Neural progenitor cell (in vitro differentiated cells): ENCODE measurements around the gene GTPBP2. TPM values are rescaled to one million over a fixed set of nuclear protein-coding genes. Genes with fewer than 3 reads are reported as not detected.

Experiments
- DNase-seq: peaks from one replicate; pipeline ENCODE4 v3.0.0-alpha.2; 2016; ENCODE audit warnings: low spot score
- H2AFZ ChIP-seq: fragments of 200-600 bp; sonication (generic); replicated peaks from 2 replicates; pipeline ENCODE4 v1.6.1; 2016; ENCODE audit warnings: antibody characterized with exemption
- H3F3A ChIP-seq: fragments of 200-600 bp; sonication (generic); 2 replicates; pipeline ENCODE4 v1.6.1; 2016; ENCODE audit warnings: antibody characterized with exemption, low read depth
- H3K27ac ChIP-seq: fragments of 200-600 bp; sonication (generic); 2 replicates; pipeline ENCODE4 v1.5.1; 2016; ENCODE audit warnings: mild to moderate bottlenecking
- H3K27me3 ChIP-seq: fragments of 200-600 bp; sonication (generic); 2 replicates; pipeline ENCODE4 v1.6.1; 2016; ENCODE audit warnings: mild to moderate bottlenecking, moderate library complexity
- H3K36me3 ChIP-seq: fragments of 200-600 bp; sonication (generic); 2 replicates; pipeline ENCODE4 v1.5.1; 2016
- H3K4me1 ChIP-seq: fragments of 200-600 bp; sonication (generic); 2 replicates; pipeline ENCODE4 v1.6.1; 2016; ENCODE audit warnings: mixed run types
- H3K4me2 ChIP-seq: fragments of 200-600 bp; sonication (generic); 2 replicates; pipeline ENCODE4 v1.6.1; 2016
- H3K4me3 ChIP-seq: fragments of 200-600 bp; sonication (generic); 2 replicates; pipeline ENCODE4 v1.5.1; 2016
- H3K79me2 ChIP-seq: fragments of 200-600 bp; sonication (generic); 2 replicates; pipeline ENCODE4 v1.6.1; 2016; ENCODE audit warnings: low read depth
- H3K9ac ChIP-seq: fragments of 200-600 bp; sonication (generic); 2 replicates; pipeline ENCODE4 v1.6.1; 2016
- H3K9me3 ChIP-seq: fragments of 200-600 bp; sonication (generic); 2 replicates; pipeline ENCODE4 v1.5.1; 2016; ENCODE audit warnings: low read depth
- H4K20me1 ChIP-seq: fragments of 200-600 bp; sonication (generic); 2 replicates; pipeline ENCODE4 v1.6.1; 2016; ENCODE audit warnings: low read depth
- H3K27ac Mint-ChIP-seq: 3 replicates; pipeline ENCODE4 v1.8.0; 2021; ENCODE audit warnings: mixed read lengths
- H3K27me3 Mint-ChIP-seq: 2 replicates; pipeline ENCODE4 v1.8.0; 2022; ENCODE audit warnings: low read depth, mild to moderate bottlenecking, inconsistent platforms, moderate library complexity, mixed read lengths; ENCODE audit not compliant: insufficient read depth
- H3K36me3 Mint-ChIP-seq: 3 replicates; pipeline ENCODE4 v1.8.0; 2021; ENCODE audit warnings: mixed read lengths
- H3K4me1 Mint-ChIP-seq: 3 replicates; pipeline ENCODE4 v1.8.0; 2021; ENCODE audit warnings: mixed read lengths
- H3K4me3 Mint-ChIP-seq: 3 replicates; pipeline ENCODE4 v1.8.0; 2021; ENCODE audit warnings: mild to moderate bottlenecking, moderate library complexity, mixed read lengths
- H3K9me3 Mint-ChIP-seq: 3 replicates; pipeline ENCODE4 v1.8.0; 2020; ENCODE audit warnings: mixed read lengths
- EZH2 ChIP-seq: fragments of 200-600 bp; sonication (generic); IDR thresholded peaks from 2 replicates; pipeline ENCODE4 v1.6.1; 2017; ENCODE audit warnings: antibody characterized with exemption, mild to moderate bottlenecking, moderate library complexity
- EZH2phosphoT487 ChIP-seq: fragments of 200-600 bp; sonication (generic); IDR thresholded peaks from 2 replicates; pipeline ENCODE4 v1.6.1; 2017; ENCODE audit warnings: antibody characterized with exemption
- total RNA-seq: library from RNA; depleted of rRNA; stranded (reverse); fragments of >200 nt; gene quantifications from 2 replicates; pipeline ENCODE4 v1.2.3, GENCODE V29; 2015; ENCODE audit warnings: low replicate concordance
- TF ChIP-seq, protein P1 (sequence below): fragments of 200-600 bp; sonication (generic); IDR thresholded peaks from 2 replicates; pipeline ENCODE4 v1.5.1; 2017; ENCODE audit warnings: antibody characterized with exemption, mild to moderate bottlenecking

Gene GTPBP2
- total RNA-seq, 1 donor from 2014 or later: 45.5 TPM

DNA sequence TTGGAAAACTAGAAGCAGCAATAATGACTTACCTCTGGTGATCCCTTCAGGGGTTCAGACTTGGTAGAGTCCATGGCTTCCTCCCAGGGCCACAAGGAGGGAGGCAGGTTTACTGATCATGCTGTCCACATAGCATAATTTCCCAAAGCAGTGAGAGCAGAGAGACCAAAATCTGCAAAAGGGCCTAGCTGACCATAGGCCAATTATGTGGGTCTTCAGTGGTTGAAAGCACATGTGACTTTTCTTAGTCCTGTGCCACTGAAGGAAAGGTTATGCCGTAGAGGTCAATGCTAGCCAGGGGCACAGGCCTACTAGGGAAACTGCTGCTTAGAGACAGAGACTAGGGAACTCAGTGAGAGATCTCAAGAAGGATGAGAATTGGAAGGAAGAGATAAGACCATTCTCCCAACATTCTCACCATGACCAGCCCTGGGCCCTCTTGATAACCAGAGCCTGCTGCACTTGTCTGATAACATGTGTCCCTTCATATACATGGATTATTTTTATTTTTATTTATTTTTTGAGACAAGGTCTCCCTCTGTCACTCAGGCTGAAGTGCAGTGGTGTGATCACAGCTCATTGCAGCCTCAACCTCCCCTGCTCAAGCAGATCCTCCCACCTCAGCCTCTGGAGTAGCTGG is 2.0 kb upstream of the GTPBP2 start:
- Mint-ChIP-seq H3K36me3 (peaks cover 15% of the 10 kb centered on the region), H3K27ac (peak overlapping the region; percentile 86), H3K4me1 (peaks cover 44% of the 10 kb centered on the region), H3K9me3 (no peaks in the 10 kb centered on the region), H3K4me3 (peak overlapping the region; percentile 64), H3K27me3 (peaks cover 11% of the 10 kb centered on the region)
- Histone ChIP-seq H3K27ac (no peak overlapping the region), H3F3A (peaks cover 31% of the 10 kb centered on the region), H4K20me1 (peaks cover 10% of the 10 kb centered on the region), H3K79me2 (peaks cover 24% of the 10 kb centered on the region), H3K36me3 (no peaks in the 10 kb centered on the region), H3K27me3 (no peaks in the 10 kb centered on the region), H2AFZ (no peak overlapping the region), H3K9me3 (no peaks in the 10 kb centered on the region), H3K9ac (no peak overlapping the region), H3K4me1 (peaks cover 3% of the 10 kb centered on the region), H3K4me2 (no peak overlapping the region), H3K4me3 (no peak overlapping the region)
- no peak for TF ChIP-seq EZH2phosphoT487
- TF ChIP-seq, protein P1, sequence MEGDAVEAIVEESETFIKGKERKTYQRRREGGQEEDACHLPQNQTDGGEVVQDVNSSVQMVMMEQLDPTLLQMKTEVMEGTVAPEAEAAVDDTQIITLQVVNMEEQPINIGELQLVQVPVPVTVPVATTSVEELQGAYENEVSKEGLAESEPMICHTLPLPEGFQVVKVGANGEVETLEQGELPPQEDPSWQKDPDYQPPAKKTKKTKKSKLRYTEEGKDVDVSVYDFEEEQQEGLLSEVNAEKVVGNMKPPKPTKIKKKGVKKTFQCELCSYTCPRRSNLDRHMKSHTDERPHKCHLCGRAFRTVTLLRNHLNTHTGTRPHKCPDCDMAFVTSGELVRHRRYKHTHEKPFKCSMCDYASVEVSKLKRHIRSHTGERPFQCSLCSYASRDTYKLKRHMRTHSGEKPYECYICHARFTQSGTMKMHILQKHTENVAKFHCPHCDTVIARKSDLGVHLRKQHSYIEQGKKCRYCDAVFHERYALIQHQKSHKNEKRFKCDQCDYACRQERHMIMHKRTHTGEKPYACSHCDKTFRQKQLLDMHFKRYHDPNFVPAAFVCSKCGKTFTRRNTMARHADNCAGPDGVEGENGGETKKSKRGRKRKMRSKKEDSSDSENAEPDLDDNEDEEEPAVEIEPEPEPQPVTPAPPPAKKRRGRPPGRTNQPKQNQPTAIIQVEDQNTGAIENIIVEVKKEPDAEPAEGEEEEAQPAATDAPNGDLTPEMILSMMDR: no peak
- TF ChIP-seq EZH2: no peak
- no peak for DNase-seq

DNA sequence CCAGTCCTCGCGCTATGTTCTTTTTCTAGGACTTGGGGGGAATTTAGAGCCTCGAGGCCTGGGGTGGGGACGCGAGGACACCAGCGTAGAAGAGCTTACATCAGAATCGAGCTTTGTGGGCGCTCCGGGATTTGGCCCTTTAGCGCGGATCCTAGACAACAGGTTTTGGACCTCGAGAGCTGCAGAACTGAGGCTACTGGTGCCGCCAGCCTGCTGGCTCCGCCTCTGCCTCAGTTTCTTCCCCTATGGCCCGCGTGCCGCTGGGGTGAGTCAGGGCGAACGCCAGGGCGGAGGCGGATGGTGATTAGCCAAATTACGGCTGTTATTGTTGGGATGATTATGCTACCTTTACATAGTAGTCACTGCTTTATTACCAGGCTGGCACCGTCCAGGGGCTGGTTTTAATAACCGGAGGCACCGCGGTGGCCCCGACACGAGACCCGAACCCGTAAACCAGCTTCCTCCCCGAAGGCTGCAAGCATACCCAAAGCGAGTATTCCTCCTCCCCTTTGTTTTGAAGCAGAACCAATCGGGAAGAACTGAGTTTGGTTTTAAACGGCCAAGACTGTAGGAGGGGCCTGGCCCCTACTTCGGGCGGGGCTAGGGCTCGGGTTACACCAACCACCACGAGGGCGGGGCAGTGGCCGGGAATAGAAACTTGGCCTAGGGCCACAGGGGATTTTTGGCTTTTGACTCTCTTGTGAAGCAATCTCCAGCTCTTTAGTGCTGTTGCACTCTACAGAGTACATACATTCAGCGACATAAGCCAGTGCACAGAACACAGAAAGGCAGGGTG is 639 bp upstream of the GTPBP2 start:
- Mint-ChIP-seq H3K9me3 (no peaks in the 10 kb centered on the region), H3K27me3 (peaks cover 4% of the 10 kb centered on the region), H3K4me3 (peak overlapping the region; percentile 97), H3K36me3 (peaks cover 22% of the 10 kb centered on the region), H3K4me1 (peaks cover 32% of the 10 kb centered on the region), H3K27ac (peak overlapping the region; percentile 100)
- no peaks in the 10 kb centered on the region for H3K36me3 ChIP-seq
- DNase-seq: peak; percentile 96
- peaks cover 19% of the 10 kb centered on the region for H3K79me2 ChIP-seq
- H3K27me3 ChIP-seq: no peaks in the 10 kb centered on the region
- peak overlapping the region; percentile 74 for H2AFZ ChIP-seq
- H3K27ac ChIP-seq: peak overlapping the region; percentile 52
- peak overlapping the region; percentile 77 for H3K4me2 ChIP-seq
- H3K4me3 ChIP-seq: peak overlapping the region; percentile 89
- peaks cover 22% of the 10 kb centered on the region for H3F3A ChIP-seq
- H3K9me3 ChIP-seq: no peaks in the 10 kb centered on the region
- peaks cover 10% of the 10 kb centered on the region for H4K20me1 ChIP-seq
- no peak overlapping the region for H3K9ac ChIP-seq
- peaks cover 3% of the 10 kb centered on the region for H3K4me1 ChIP-seq
- TF ChIP-seq EZH2phosphoT487 (no peak), EZH2 (no peak)
- TF ChIP-seq, protein P1: no peak

DNA sequence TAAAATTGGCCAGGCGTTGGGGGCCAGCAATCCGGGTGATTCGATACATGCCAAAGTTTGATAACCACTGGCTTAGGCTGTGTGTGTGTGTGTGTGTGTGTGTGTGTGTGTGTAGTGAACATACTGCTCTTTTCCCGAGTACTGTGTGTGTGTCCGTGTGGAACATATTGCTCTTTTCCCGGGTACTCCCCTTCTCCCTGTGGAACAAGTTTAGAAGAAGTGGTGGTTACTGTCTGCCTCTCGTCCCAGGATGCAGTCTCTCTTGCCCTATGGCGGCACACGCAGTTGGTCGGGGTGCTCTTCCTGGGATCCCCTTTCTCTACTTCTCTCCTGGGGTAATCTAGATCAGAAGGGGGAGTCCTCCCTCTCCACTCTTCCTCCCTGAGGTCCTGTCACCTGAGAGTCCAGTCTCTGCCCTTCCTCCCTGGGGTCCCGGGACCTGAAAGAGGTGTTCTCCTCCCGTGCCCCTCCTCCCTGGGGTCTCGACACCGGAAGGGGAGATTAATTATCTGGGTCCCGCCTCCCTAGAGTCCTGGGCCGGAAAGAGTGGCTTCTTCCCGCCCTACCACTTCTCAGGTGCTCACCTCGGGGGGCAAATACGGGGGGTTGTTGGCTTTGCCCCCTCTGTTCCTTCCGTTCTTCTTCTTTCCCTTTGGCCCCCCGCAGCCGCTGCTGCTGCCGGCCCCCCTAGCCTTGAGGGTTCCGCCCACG is 516 bp downstream of the GTPBP2 start:
- Histone ChIP-seq H2AFZ (peak overlapping the region; percentile 46), H3K36me3 (no peaks in the 10 kb centered on the region), H3K9me3 (no peaks in the 10 kb centered on the region), H3K27me3 (no peaks in the 10 kb centered on the region), H3K4me3 (peak overlapping the region; percentile 89), H3K9ac (peak overlapping the region; percentile 69), H3F3A (peaks cover 19% of the 10 kb centered on the region), H3K27ac (peak overlapping the region; percentile 71), H4K20me1 (peaks cover 10% of the 10 kb centered on the region), H3K4me1 (peaks cover 3% of the 10 kb centered on the region), H3K79me2 (peaks cover 19% of the 10 kb centered on the region), H3K4me2 (peak overlapping the region; percentile 87)
- H3K27ac Mint-ChIP-seq: peak overlapping the region; percentile 60
- DNase-seq: peak; percentile 76
- TF ChIP-seq, protein P1: no peak
- no peak for TF ChIP-seq EZH2phosphoT487
- TF ChIP-seq EZH2: no peak
- peak overlapping the region; percentile 97 for H3K4me3 Mint-ChIP-seq
- no peaks in the 10 kb centered on the region for H3K9me3 Mint-ChIP-seq
- H3K27me3 Mint-ChIP-seq: no peaks in the 10 kb centered on the region
- H3K4me1 Mint-ChIP-seq: peaks cover 31% of the 10 kb centered on the region
- peaks cover 29% of the 10 kb centered on the region for H3K36me3 Mint-ChIP-seq
